GM23248 (cell line): Measurements from ENCODE around the gene CHN2. TPM values are rescaled to one million over a fixed set of nuclear protein-coding genes. Genes with fewer than 3 reads are reported as not detected.

ENCODE experiments used
- DNase-seq: peaks from one replicate; pipeline ENCODE4 v3.0.0-alpha.2; 2015
- H2AFZ ChIP-seq: fragments of 200-600 bp; sonication (generic); 2 replicates; pipeline ENCODE4 v1.6.1; 2016; ENCODE audit warnings: antibody characterized with exemption
- H3F3A ChIP-seq: fragments of 200-600 bp; sonication (generic); 2 replicates; pipeline ENCODE4 v1.6.1; 2016; ENCODE audit warnings: mild to moderate bottlenecking, antibody characterized with exemption, mixed run types; ENCODE audit not compliant: insufficient read depth
- H3K27ac ChIP-seq: fragments of 200-600 bp; sonication (generic); 2 replicates; pipeline ENCODE4 v1.5.1; 2016; ENCODE audit warnings: mild to moderate bottlenecking
- H3K27me3 ChIP-seq: fragments of 200-600 bp; sonication (generic); replicated peaks from 2 replicates; pipeline ENCODE4 v1.6.1; 2016; ENCODE audit warnings: mild to moderate bottlenecking; ENCODE audit not compliant: insufficient read depth
- H3K36me3 ChIP-seq: fragments of 200-600 bp; sonication (generic); 2 replicates; pipeline ENCODE4 v1.6.1; 2016; ENCODE audit warnings: low read depth, mild to moderate bottlenecking
- H3K4me1 ChIP-seq: fragments of 200-600 bp; sonication (generic); 2 replicates; pipeline ENCODE4 v1.6.1; 2016; ENCODE audit warnings: mild to moderate bottlenecking; ENCODE audit not compliant: insufficient read depth
- H3K4me2 ChIP-seq: fragments of 200-600 bp; sonication (generic); one replicate; pipeline ENCODE4 v1.6.1; 2016; ENCODE audit warnings: mild to moderate bottlenecking; ENCODE audit not compliant: unreplicated experiment
- H3K4me3 ChIP-seq: fragments of 200-600 bp; sonication (generic); 2 replicates; pipeline ENCODE4 v1.5.1; 2016; ENCODE audit warnings: mild to moderate bottlenecking
- H3K79me2 ChIP-seq: fragments of 200-600 bp; sonication (generic); 2 replicates; pipeline ENCODE4 v1.6.1; 2016; ENCODE audit warnings: mild to moderate bottlenecking; ENCODE audit not compliant: insufficient read depth
- H3K9ac ChIP-seq: fragments of 200-600 bp; sonication (generic); 2 replicates; pipeline ENCODE4 v1.6.1; 2016; ENCODE audit warnings: mild to moderate bottlenecking
- H3K9me2 ChIP-seq: fragments of 200-600 bp; sonication (generic); 2 replicates; pipeline ENCODE4 v1.6.1; 2016; ENCODE audit warnings: mixed run types, mild to moderate bottlenecking, moderate library complexity; ENCODE audit not compliant: insufficient read depth
- H3K9me3 ChIP-seq: fragments of 200-600 bp; sonication (generic); one replicate; pipeline ENCODE4 v1.6.1; 2017; ENCODE audit warnings: low read depth
- H4K20me1 ChIP-seq: fragments of 200-600 bp; sonication (generic); 2 replicates; pipeline ENCODE4 v1.6.0; 2016; ENCODE audit not compliant: insufficient read depth
- EZH2 ChIP-seq: fragments of 200-600 bp; sonication (generic); IDR thresholded peaks from 2 replicates; pipeline ENCODE4 v1.6.1; 2018; ENCODE audit warnings: antibody characterized with exemption, mild to moderate bottlenecking; ENCODE audit not compliant: insufficient read depth, poor library complexity, severe bottlenecking
- EZH2phosphoT487 ChIP-seq: fragments of 200-600 bp; sonication (generic); IDR thresholded peaks from 2 replicates; pipeline ENCODE4 v1.6.1; 2018; ENCODE audit warnings: antibody characterized with exemption, moderate library complexity, mild to moderate bottlenecking, low read depth; ENCODE audit not compliant: insufficient read depth
- WGBS, 2 experiments: methylation state at CpG; one replicate each; pipeline ENCODE4 v1.1.6; 2015 to 2017; ENCODE audit warnings: low lambda C conversion rate in 2 of 2, low coverage in 1 of 2; ENCODE audit errors: missing lambda C conversion rate in 2 of 2; 5-methylcytosine and 5-hydroxymethylcytosine counted together
- in situ Hi-C: fragments of 300-500 bp; cut with MboI; formaldehyde crosslinking; loops from 2 replicates; pipeline ENCODE4 v1.15.0; 2020
- polyA plus RNA-seq: library from polyadenylated mRNA; unstranded; fragments of >200 nt; fragmentation: Nextera tagmentation; extraction: Ambion mirVana; gene quantifications from 2 replicates; pipeline ENCODE4 v1.2.1, GENCODE V29; 2016
- total RNA-seq: library from RNA; depleted of rRNA; stranded (reverse); fragments of >200 nt; shearing (Covaris generic); gene quantifications from 2 replicates; pipeline ENCODE4 v1.2.3, GENCODE V29; 2014

CHN2 gene
- total and polyA plus RNA-seq, 2 experiments from 2014 or later: 1.5 to 2.3 TPM

- in situ Hi-C loops: no loop called here
- TF ChIP-seq EZH2phosphoT487: no peak
- TF ChIP-seq EZH2: no peak
- Histone ChIP-seq H4K20me1 (no peaks in the 10 kb centered on the region), H3K4me2 (no peak overlapping the region), H3K9me3 (no peaks in the 10 kb centered on the region), H3F3A (no peaks in the 10 kb centered on the region), H3K27ac (no peak overlapping the region), H3K27me3 (peaks cover 15% of the 10 kb centered on the region), H3K9me2 (no peaks in the 10 kb centered on the region), H3K36me3 (no peaks in the 10 kb centered on the region), H3K4me3 (no peak overlapping the region), H3K9ac (no peak overlapping the region), H3K4me1 (no peaks in the 10 kb centered on the region), H2AFZ (no peak overlapping the region), H3K79me2 (no peaks in the 10 kb centered on the region)
- 86 to 92% methylated on average over 3 of the region's 3 CpGs for WGBS, 2 experiments
- no peak for DNase-seq
Observed at GRCh38 chr7:29469976-29470557, 275.5 kb downstream of the CHN2 start.

- no peak for DNase-seq
- peaks cover 2% of the 10 kb centered on the region; the same call in 1 of the 2 replicates for H3K27me3 ChIP-seq
- H3K4me3 ChIP-seq: no peak overlapping the region
- in situ Hi-C loops: no loop called here
- H3K9ac ChIP-seq: no peak overlapping the region
- H3K4me1 ChIP-seq: no peaks in the 10 kb centered on the region
- no peak overlapping the region for H2AFZ ChIP-seq
- no peaks in the 10 kb centered on the region for H3K36me3 ChIP-seq
- H3F3A ChIP-seq: no peaks in the 10 kb centered on the region
- H3K79me2 ChIP-seq: no peaks in the 10 kb centered on the region
- WGBS, 2 experiments: 75 to 76% methylated on average over 13 of the region's 13 CpGs
- H3K9me3 ChIP-seq: no peaks in the 10 kb centered on the region
- TF ChIP-seq EZH2: no peak
- TF ChIP-seq EZH2phosphoT487: no peak
- H4K20me1 ChIP-seq: no peaks in the 10 kb centered on the region
- H3K4me2 ChIP-seq: no peak overlapping the region
- H3K27ac ChIP-seq: no peak overlapping the region
- H3K9me2 ChIP-seq: no peaks in the 10 kb centered on the region
Observed at GRCh38 chr7:29471444-29472138, 277.0 kb downstream of the CHN2 start.

- H3K4me3 ChIP-seq: no peak overlapping the region
- in situ Hi-C loops: no loop called here
- WGBS, 2 experiments: 73 to 74% methylated on average over 4 of the region's 4 CpGs
- H2AFZ ChIP-seq: no peak overlapping the region
- H3K27ac ChIP-seq: no peak overlapping the region
- no peaks in the 10 kb centered on the region for H3F3A ChIP-seq
- H3K36me3 ChIP-seq: no peaks in the 10 kb centered on the region
- no peak for TF ChIP-seq EZH2phosphoT487
- no peak for TF ChIP-seq EZH2
- no peak overlapping the region for H3K4me2 ChIP-seq
- H3K27me3 ChIP-seq: no peaks in the 10 kb centered on the region; the same call in 1 of the 2 replicates
- H3K9me2 ChIP-seq: no peaks in the 10 kb centered on the region
- no peaks in the 10 kb centered on the region for H3K9me3 ChIP-seq
- H3K4me1 ChIP-seq: no peaks in the 10 kb centered on the region
- no peak overlapping the region for H3K9ac ChIP-seq
- no peak for DNase-seq
- no peaks in the 10 kb centered on the region for H4K20me1 ChIP-seq
- H3K79me2 ChIP-seq: no peaks in the 10 kb centered on the region
Observed at GRCh38 chr7:29476916-29477315, 282.3 kb downstream of the CHN2 start.

DNA sequence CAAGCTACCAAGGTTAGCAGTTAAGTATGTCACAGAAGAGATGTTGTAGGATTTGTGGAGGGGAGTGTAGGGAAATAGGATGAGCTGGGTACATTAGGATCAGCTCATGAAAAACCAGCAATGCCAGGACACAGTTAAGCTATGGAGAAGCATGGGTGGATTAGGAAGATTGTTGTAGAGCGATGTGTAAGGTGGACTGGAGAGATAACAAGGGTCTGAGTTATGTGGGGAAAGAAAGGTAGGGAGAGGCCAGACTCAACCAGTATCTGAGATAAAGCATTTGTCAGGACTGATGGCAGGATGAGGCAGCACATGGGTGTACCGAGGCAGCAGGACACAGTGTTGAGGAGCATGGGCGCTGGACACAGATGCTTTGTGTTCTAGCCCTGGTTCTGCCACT, 283.7 kb downstream of the CHN2 start:
- in situ Hi-C loops: no loop called here
- Histone ChIP-seq H3K9me2 (no peaks in the 10 kb centered on the region), H4K20me1 (no peaks in the 10 kb centered on the region), H3K27me3 (no peaks in the 10 kb centered on the region; the same call in 1 of the 2 replicates), H2AFZ (no peak overlapping the region), H3K4me2 (no peak overlapping the region), H3K27ac (no peak overlapping the region), H3K36me3 (no peaks in the 10 kb centered on the region), H3K4me3 (no peak overlapping the region), H3K79me2 (no peaks in the 10 kb centered on the region), H3K4me1 (no peaks in the 10 kb centered on the region), H3K9ac (no peak overlapping the region), H3K9me3 (no peaks in the 10 kb centered on the region), H3F3A (no peaks in the 10 kb centered on the region)
- WGBS, 2 experiments: 75 to 84% methylated on average over 3 of the region's 3 CpGs
- no peak for DNase-seq
- TF ChIP-seq EZH2 (no peak), EZH2phosphoT487 (no peak)
